ENCODE measurements around the gene NUMA1.

Gene NUMA1

GRCh38 chr11:72067676-72068075, 12.7 kb downstream of the NUMA1 start:
- TF ChIP-seq SIN3A (IDR thresholded peaks at IDR 0.05; ENCODE audit: borderline replicate concordance, insufficient read depth, low read length): no peak
- no peak for TF ChIP-seq FOXP2 (optimal IDR thresholded peaks at IDR 0.05; ENCODE audit: borderline replicate concordance, extremely low read depth, extremely low read length, insufficient read depth)
- no peak for TF ChIP-seq POLR2AphosphoS5 (IDR thresholded peaks at IDR 0.05; ENCODE audit: low read depth, low read length)

GRCh38 chr11:72067266-72067665, 13.1 kb downstream of the NUMA1 start:
- no peak for TF ChIP-seq POLR2AphosphoS5 (IDR thresholded peaks at IDR 0.05; ENCODE audit: low read depth, low read length)

- TF ChIP-seq POLR2AphosphoS5 (IDR thresholded peaks at IDR 0.05; ENCODE audit: low read depth, low read length): no peak
- TF ChIP-seq TAF1 (IDR thresholded peaks at IDR 0.05; ENCODE audit: borderline replicate concordance, insufficient read depth, low read length): no peak
- TF ChIP-seq REST (IDR thresholded peaks at IDR 0.05; ENCODE audit: insufficient read depth in 1 of 2, low read depth in 2 of 2, low read length in 2 of 2): no peak
- no peak for TF ChIP-seq SIN3A (IDR thresholded peaks at IDR 0.05; ENCODE audit: borderline replicate concordance, insufficient read depth, low read length)
- no peak for TF ChIP-seq FOXP2 (optimal IDR thresholded peaks at IDR 0.05; ENCODE audit: borderline replicate concordance, extremely low read depth, extremely low read length, insufficient read depth)
Observed at GRCh38 chr11:72066855-72067254, 13.5 kb downstream of the NUMA1 start.

- TF ChIP-seq REST (IDR thresholded peaks at IDR 0.05; ENCODE audit: insufficient read depth in 1 of 2, low read depth in 2 of 2, low read length in 2 of 2) (no peak), POLR2AphosphoS5 (IDR thresholded peaks at IDR 0.05; ENCODE audit: low read depth, low read length) (no peak)
Observed at GRCh38 chr11:72061739-72062396, 18.5 kb downstream of the NUMA1 start.

GRCh38 chr11:72058416-72059034, 21.8 kb downstream of the NUMA1 start:
- no peak for TF ChIP-seq POLR2AphosphoS5 (IDR thresholded peaks at IDR 0.05; ENCODE audit: low read depth, low read length)
- TF ChIP-seq TAF1 (IDR thresholded peaks at IDR 0.05; ENCODE audit: borderline replicate concordance, insufficient read depth, low read length): no peak
- no peak for TF ChIP-seq SIN3A (IDR thresholded peaks at IDR 0.05; ENCODE audit: borderline replicate concordance, insufficient read depth, low read length)
- no peak for TF ChIP-seq REST (IDR thresholded peaks at IDR 0.05; ENCODE audit: insufficient read depth in 1 of 2, low read depth in 2 of 2, low read length in 2 of 2)
- TF ChIP-seq FOXP2 (optimal IDR thresholded peaks at IDR 0.05; ENCODE audit: borderline replicate concordance, extremely low read depth, extremely low read length, insufficient read depth): no peak

GRCh38 chr11:72048766-72049460, 31.4 kb downstream of the NUMA1 start:
- TF ChIP-seq POLR2AphosphoS5 (IDR thresholded peaks at IDR 0.05; ENCODE audit: low read depth, low read length): no peak
- no peak for TF ChIP-seq TAF1 (IDR thresholded peaks at IDR 0.05; ENCODE audit: borderline replicate concordance, insufficient read depth, low read length)
- TF ChIP-seq SIN3A (IDR thresholded peaks at IDR 0.05; ENCODE audit: borderline replicate concordance, insufficient read depth, low read length): no peak
- no peak for TF ChIP-seq REST (IDR thresholded peaks at IDR 0.05; ENCODE audit: insufficient read depth in 1 of 2, low read depth in 2 of 2, low read length in 2 of 2)
- no peak for TF ChIP-seq FOXP2 (optimal IDR thresholded peaks at IDR 0.05; ENCODE audit: borderline replicate concordance, extremely low read depth, extremely low read length, insufficient read depth)
